SK-N-SH (cell line): ENCODE measurements around the gene ANKH.

Experiments used
- EP300 ChIP-seq, 2 experiments: IDR thresholded peaks; 2 replicates each; pipeline versions ENCODE4 v1.4.0 to v1.6.1; 2012; ENCODE audit warnings: borderline replicate concordance in 1 of 2, low read depth in 1 of 2, low read length in 1 of 2
- FOXJ3 ChIP-seq: sonication (generic); formaldehyde crosslinking; IDR thresholded peaks from 2 replicates; pipeline ENCODE4 v1.5.1; 2020; ENCODE audit warnings: mild to moderate bottlenecking, missing genetic modification reagents
- JUND ChIP-seq: IDR thresholded peaks from 2 replicates; pipeline ENCODE4 v1.4.0; 2012
- MXI1 ChIP-seq: IDR thresholded peaks from 2 replicates; pipeline ENCODE4 v1.6.1; 2012; ENCODE audit warnings: mild to moderate bottlenecking, low read depth, low read length, improper control_type of control experiment
- NFIC ChIP-seq: IDR thresholded peaks from 2 replicates; pipeline ENCODE4 v1.4.0; 2012; ENCODE audit warnings: borderline replicate concordance
- POLR2AphosphoS5 ChIP-seq: IDR thresholded peaks from 2 replicates; pipeline ENCODE4 v1.6.1; 2012; ENCODE audit warnings: low read depth, low read length
- SIN3A ChIP-seq: IDR thresholded peaks from 2 replicates; pipeline ENCODE4 v1.6.1; 2012; ENCODE audit warnings: low read depth, mild to moderate bottlenecking, low read length, moderate library complexity, borderline replicate concordance
- TAF1 ChIP-seq: IDR thresholded peaks from 2 replicates; pipeline ENCODE4 v1.6.1; 2012; ENCODE audit warnings: low read depth, mild to moderate bottlenecking, low read length, moderate library complexity, borderline replicate concordance
- YY1 ChIP-seq: IDR thresholded peaks from 2 replicates; pipeline ENCODE4 v1.4.0; 2012; ENCODE audit warnings: low read depth, mild to moderate bottlenecking
- TF ChIP-seq, protein P1 (sequence below): fragments of 200-600 bp; sonication (generic); IDR thresholded peaks from 2 replicates; pipeline ENCODE4 v1.6.1; 2017; ENCODE audit warnings: antibody characterized with exemption, mild to moderate bottlenecking, moderate library complexity
- TF ChIP-seq, protein P2 (sequence below): IDR thresholded peaks from 2 replicates; pipeline ENCODE4; 2012
- TF ChIP-seq, protein P3 (sequence below): fragments of 150-350 bp; IDR thresholded peaks from 2 replicates; pipeline ENCODE4 v1.6.1; 2017; ENCODE audit warnings: antibody characterized with exemption, low read length, low read depth, borderline replicate concordance

DNA sequence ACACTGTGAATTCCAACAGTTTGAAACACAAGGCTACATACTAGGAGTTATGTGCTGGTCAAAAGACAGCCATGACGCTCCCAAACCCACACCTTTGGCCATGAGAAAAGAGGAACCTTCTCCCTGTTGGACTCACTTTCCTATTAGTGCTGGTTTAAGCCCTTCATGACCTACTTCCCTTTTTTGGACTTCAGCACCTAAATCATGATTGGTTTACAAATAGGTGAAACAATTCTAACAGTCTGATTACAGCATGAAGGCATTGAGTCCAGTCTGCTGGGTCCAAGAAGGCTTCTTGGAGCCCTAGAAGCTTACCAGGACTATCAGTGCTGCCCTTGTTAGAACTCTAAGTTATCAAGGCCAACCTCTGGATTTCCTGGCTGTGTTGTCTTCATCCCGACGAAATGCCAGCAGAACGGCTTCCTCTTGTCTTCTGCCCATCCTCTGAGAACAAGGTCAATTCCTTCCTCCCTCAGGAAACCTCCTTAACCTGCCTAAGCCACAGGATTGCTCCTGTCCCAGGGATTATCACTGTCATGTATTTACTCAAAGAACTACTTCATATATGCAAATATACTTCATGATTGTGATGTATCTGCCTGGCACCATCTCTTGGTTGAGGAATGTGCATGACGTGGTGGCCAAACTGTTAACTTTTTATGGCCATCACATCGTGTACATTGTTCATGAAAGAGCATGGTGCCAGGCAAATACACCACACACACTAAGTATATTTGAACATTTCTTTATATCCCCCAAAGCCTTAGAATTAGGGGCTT lies 83.6 kb downstream of the ANKH start:
- TF ChIP-seq EP300 (IDR thresholded peaks at IDR 0.05; ENCODE audit: borderline replicate concordance in 1 of 2, low read depth in 1 of 2, low read length in 1 of 2) (no peak), TAF1 (no peak), POLR2AphosphoS5 (no peak), YY1 (no peak), MXI1 (no peak), JUND (no peak), SIN3A (no peak), FOXJ3 (no peak), NFIC (no peak)
- TF ChIP-seq, protein P1, sequence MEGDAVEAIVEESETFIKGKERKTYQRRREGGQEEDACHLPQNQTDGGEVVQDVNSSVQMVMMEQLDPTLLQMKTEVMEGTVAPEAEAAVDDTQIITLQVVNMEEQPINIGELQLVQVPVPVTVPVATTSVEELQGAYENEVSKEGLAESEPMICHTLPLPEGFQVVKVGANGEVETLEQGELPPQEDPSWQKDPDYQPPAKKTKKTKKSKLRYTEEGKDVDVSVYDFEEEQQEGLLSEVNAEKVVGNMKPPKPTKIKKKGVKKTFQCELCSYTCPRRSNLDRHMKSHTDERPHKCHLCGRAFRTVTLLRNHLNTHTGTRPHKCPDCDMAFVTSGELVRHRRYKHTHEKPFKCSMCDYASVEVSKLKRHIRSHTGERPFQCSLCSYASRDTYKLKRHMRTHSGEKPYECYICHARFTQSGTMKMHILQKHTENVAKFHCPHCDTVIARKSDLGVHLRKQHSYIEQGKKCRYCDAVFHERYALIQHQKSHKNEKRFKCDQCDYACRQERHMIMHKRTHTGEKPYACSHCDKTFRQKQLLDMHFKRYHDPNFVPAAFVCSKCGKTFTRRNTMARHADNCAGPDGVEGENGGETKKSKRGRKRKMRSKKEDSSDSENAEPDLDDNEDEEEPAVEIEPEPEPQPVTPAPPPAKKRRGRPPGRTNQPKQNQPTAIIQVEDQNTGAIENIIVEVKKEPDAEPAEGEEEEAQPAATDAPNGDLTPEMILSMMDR, result no peak
- TF ChIP-seq, protein P2, sequence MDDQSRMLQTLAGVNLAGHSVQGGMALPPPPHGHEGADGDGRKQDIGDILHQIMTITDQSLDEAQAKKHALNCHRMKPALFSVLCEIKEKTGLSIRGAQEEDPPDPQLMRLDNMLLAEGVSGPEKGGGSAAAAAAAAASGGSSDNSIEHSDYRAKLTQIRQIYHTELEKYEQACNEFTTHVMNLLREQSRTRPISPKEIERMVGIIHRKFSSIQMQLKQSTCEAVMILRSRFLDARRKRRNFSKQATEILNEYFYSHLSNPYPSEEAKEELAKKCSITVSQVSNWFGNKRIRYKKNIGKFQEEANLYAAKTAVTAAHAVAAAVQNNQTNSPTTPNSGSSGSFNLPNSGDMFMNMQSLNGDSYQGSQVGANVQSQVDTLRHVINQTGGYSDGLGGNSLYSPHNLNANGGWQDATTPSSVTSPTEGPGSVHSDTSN, result no peak
- TF ChIP-seq, protein P3, sequence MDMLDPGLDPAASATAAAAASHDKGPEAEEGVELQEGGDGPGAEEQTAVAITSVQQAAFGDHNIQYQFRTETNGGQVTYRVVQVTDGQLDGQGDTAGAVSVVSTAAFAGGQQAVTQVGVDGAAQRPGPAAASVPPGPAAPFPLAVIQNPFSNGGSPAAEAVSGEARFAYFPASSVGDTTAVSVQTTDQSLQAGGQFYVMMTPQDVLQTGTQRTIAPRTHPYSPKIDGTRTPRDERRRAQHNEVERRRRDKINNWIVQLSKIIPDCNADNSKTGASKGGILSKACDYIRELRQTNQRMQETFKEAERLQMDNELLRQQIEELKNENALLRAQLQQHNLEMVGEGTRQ, result no peak
